HG03103 (cell line): ENCODE data around the gene C5orf22.
"Not testable (repeated sequence)": the region's sequence is repeated elsewhere in the genome, so short reads cannot be mapped to it uniquely, and the experiment has no call there.

Experiments
- ATAC-seq: cut with Tn5 transposase; IDR thresholded peaks from one replicate; pipeline ENCODE4 v1.9.1; 2021; ENCODE audit warnings: low read depth; ENCODE audit not compliant: unreplicated experiment

The C5orf22 gene

DNA sequence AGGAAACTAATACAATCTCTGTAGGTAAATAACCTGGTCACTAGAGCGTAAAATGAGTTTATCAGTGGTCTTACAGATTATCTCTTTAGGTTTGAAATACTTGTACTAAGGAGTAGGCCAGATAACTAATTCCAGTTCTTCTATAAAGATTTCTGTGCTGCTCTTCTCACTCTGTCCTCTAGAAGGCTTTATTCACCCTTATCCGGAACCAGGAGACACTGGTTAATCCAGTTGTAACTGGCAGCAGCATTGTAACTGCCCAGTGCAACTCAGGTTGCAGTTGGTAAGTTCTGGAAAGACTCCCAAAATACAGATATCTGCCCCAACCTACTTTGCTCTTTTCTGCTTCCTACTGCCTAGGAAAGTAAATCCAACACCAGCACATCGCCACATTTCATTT, 19.8 kb downstream of the C5orf22 start:
- ATAC-seq = no peak

DNA sequence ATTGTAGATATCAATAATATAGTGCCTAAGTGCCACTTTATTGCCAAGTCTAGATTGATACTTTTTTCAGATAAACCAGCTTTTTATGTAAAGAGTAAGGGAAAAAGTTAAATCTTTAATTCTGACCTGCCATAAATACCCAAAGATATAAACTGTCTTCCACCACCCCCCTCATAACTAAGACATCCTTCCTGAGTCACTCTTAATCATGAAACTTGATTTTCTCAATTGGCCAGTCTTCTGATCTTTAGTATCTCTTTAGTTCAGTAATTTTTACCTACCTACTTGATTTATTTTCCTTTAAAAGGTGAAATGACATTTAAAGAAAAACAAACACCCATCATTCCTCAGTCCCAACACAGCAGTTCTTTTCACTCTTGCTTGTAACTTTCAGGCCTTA, 21.8 kb downstream of the C5orf22 start:
- ATAC-seq = no peak

DNA sequence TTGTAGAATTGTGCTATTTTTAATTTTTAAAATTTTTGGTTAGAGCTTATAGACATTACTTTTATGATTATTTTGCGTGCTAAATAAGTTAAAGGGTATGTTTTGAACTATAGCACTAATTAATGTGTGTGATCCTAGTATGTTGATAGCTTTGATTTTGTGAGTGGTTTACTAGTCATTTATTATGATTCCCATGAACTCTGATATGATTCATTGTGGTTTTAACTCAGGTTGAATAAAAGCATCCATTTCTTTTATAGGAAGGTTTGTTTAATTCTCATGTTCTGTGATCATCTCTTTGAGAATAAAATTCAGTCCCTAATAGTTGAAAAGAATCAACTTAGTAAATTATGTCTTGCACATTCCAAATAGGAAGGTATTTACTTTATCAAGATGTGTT, 22.5 kb downstream of the C5orf22 start:
- no peak for ATAC-seq

DNA sequence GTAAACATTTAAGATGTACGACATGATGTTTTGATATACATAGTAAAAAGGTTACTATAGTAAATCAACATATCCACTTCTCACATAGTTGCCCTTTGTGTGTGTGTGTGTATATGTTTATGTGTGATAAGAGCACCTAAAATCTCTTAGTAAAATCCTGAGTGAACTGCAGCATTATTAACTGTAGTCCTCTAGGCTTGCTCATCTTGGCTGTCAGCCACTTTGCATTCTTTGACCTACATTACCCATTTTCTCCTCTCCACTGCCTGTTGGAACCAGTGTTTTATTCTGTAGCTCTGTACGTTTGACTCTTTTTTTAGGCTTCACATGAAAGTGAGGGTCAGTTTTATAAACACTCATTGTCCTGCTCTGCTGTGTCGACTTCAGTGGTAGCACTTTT, 24.4 kb downstream of the C5orf22 start:
- no peak for ATAC-seq

DNA sequence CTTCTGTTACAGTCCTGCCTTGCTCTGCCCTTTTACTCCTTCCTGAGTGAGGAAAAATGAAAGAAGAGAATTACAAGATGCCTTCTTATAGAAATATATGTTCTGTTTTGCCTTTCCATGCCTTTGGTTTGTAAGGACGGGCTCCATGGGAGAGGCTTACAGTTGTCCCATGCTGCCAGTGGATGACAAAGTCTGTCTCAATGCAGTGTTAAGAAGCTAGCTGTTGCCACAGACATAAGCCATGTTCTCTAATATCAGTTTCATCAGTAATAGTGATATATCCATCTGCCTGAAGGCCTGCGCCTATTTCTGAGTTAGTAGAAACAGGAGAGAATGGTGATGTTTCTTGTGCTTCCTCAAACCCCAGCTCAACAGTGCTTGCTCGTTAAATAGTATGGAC, 27.8 kb downstream of the C5orf22 start:
- ATAC-seq = no peak

DNA sequence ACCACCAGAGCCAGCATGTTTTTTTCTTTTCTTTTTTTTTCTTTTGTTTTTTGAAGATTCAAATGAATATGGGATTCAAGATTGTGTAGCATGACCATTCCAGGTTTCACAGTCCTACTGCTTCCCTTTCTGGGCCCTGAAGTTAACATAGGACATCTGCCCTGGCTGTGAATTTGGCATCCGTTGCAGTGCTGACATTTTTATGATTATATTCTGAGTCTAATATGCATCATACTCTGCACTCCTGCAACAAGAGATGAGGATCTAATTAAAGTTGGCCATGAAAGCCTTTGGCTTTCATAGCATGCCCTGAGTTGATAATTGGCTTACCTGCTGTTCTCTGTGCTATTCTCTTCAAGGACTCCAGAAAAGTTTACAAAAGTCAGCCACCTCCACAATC, 29.8 kb downstream of the C5orf22 start:
- no peak for ATAC-seq

DNA sequence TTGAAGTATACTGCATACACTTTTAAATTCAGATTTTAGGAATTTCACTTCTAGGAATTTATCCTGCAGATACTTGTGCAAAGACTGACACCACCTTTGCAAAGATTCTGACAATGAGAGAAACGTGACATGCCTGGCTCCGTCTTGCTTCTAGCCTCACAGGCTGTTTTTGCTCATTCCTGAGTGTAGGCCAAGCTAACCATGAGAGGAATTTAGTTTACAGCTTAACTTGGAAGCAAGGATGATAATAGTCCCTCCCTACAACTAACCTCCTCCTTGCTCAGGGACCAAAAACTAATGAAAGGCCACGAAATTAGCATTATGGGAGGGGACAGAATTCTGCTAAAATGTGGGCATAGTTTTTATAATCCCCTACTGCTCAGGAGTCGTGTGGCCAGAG, 31.1 kb downstream of the C5orf22 start:
- ATAC-seq = no peak

DNA sequence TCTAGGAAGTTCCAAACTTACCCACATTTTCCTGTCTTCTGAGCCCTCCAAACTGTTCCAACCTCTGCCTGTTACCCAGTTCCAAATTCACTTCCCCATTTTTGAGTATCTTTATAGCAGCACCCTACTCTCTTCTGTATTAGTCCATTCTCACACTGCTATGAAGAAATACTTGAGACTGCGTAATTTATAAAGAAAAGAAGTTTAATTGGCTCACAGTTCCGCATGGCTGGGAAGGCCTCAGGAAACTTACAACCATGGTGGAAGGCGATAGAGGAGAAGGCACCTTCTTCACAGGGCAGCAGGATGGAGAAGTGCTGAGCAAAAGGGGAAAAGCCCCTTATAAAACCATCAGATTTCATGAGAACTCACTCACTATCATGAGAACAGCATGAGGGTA, 34.3 kb downstream of the C5orf22 start:
- ATAC-seq = not testable (repeated sequence)

DNA sequence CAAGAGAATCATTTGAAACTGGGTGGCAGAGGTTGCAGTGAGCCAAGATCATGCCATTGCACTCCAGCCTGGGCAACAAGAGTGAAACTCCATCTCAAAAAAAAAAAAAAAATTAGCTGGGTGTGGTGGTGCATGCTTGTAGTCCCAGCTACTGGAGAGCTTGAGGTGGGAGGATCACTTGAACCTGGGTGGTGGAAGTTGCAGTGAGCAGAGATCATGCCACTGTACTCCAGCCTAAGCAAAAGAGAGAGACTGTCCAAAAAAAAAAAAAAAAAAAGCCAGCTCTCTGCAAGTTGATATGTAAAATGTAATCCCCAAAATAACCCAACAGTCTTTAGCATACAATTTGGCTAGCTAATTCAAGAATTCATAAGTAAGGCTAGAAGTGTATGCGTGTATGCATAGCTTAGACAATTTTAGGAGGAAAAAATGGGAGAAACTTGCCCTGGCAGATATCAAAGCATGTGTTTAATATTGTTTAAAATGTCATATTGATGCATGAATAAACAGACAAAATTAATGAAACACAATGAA, 36.3 kb downstream of the C5orf22 start:
- no peak for ATAC-seq

DNA sequence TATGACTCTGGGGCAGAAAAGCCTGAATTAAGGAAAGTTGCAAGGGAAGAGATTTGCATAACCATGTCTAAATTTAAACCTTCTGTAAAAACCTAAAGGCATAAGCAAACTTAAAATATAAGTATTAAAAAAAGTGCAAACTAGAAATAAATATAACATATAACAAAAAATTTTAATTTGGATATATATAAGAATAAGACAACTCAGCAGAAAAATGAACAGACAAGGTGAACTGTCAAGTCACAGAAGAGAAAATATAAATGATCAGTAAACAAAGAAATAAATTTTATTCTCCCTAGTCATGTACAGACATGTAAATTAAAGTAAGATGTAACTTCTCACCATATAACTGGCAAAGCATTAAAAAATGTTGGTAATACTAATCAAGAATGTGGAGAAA, 37.0 kb downstream of the C5orf22 start:
- ATAC-seq = no peak

DNA sequence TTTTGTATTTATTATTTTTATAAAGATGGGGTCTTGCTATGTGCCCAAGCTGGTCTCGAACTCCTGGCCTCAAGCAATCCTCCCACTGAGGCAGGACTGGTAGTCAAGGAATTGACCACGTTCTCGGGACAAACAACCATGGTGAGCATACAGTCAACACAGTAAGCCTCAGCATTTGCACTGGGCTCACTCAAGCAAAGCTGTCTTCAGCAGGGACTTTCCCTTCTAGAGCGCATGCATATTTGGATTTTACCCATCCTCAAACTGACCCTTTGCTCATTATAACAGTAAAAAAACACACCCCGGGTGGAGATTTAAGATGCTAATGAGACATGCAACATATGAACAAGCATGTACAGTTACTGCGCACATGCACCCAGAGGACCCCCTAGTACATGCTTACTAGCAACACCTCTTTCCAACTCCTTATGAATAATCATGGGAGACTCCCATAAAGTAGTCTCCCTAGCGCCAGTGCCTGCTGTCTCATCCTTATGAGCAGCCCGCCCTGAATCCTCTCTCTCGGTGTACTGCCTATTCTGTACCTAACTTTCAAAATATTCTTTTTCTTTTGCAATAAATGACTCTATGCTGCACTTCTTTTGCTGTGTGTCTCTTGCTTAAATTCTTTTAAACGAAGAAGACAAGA, 41.5 kb downstream of the C5orf22 start:
- peak; percentile 82 for ATAC-seq

DNA sequence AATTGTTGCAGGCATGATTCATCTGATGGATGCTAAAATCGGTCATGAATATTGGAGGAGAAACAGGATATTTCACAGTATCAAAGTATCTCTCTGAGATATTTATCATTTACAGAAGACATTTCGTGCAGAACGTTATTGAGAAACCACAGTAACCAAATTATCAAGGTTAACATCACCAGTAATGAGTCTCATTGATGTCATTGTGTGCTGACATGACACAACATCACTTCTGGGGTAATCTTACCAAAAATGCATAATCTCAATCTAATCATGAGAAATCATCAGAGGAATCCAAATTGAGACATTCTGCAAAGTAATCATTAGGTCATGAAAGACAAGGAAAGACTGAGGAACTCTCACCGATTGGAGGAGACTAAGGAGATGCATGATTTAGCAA, 42.7 kb downstream of the C5orf22 start:
- ATAC-seq = no peak

DNA sequence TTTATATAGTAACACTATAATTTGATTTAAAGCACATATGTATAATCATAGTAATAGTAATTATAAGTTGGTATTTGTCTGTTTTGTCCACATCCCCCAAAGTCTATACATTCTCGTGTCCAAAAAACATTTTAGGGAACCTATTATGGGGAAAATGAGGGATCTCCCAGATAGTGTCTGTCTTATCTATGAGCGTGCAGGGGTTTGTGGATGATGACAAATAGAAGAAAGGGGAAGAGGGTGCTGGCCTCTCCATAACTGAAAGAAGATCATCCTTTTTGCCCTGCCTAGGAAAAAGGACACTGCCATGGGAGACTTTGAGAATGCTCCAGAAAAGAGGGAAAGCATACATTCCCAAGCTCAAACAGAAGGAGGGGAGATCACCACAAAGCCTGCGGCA, 45.3 kb downstream of the C5orf22 start:
- ATAC-seq = no peak

DNA sequence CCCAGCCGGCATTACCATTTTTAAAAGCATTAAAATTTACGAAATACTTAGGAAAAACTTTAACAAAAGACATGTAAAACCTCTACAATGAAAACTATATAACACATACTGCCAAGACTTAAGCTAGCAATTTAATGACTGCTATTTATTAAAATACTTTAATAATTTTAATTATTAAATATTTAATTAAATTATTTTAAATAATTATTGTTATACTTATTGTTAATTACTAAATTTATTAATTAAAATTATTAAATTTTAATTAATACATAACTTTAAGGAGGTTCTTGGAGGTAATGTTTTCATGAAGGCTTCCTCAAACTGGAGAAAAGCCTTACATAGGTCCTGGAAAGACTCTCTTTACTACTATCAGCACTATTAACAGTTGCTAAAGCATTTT, 47.5 kb downstream of the C5orf22 start:
- ATAC-seq = no peak

DNA sequence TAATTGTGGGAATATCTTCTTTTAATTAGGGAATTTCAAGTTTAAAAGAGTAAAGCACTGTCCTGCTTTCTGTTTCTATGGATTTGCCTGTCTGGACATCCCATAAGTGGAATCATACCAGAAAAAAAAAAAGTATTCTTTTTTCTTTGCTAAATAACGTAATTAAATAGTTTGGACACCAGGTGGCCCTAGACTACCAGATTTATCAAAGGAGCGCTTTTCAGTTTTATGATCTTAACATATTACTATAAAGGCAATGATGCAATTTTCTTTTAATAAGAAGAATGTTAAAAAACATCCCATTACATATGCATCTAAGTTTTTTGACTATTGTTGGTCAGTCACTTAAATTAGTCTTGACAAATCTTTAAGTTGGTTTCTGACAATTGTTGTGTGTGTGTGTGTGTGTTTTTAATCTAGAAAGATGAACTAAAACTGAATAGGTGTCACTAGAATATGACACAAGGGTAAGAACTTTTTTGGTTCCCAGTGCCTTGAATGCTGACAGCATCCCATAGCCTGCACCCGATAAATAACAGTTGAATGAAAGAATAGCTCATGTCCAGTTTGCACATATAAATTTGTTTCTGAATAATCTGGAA, 49.5 kb downstream of the C5orf22 start:
- ATAC-seq = no peak

DNA sequence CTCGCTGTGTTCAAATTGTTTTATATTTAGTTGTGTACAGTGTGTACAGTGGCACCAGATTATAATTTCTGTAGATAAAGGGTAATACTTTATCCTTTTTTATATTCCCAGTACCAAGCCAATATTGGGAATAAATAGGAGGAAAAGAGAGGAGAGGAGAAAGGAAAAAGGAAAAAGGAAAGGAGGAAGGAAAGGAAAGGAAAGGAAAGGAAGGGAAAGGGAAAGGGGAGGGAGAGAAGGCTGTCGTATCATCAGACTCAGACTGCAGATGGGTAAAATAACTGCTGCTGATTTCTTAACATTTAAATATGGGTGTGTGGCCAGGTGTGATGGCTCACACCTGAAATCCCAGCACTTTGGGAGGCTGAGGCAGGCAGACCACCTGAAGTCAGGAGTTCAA, 51.0 kb downstream of the C5orf22 start:
- ATAC-seq = no peak

DNA sequence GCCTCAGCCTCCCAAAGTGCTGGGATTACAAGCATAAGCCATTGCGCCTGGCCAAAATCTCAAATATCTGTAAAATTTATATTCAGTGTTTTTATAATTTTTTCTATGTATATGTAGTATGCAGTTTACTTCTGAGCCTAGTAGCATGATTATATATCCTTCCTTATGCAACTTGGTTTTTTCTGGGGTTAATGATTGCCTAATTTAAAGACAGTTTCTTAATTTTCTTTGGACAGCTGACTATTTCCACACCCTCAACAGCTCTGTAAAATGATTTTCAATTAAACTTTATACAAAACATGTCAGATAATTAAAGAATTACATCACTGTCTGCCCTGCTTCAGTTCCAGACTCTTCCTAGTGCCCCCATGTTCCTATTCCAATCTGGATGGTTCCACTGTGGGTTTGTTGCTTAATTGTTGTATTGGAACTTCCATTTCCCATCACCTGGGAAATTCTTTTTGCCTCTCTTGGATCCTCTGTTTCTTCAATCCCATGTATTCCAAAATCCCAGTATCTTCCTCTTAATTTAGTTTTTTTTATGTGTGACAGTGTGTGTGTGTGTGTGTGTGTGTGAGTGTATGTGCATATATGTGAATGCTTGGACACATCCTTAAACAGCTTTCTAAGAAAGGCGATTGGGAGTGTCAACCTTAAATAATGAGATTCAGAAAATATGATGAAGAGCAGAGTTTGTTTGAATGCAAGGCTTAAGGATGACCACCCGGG, 53.2 kb downstream of the C5orf22 start:
- ATAC-seq = no peak

DNA sequence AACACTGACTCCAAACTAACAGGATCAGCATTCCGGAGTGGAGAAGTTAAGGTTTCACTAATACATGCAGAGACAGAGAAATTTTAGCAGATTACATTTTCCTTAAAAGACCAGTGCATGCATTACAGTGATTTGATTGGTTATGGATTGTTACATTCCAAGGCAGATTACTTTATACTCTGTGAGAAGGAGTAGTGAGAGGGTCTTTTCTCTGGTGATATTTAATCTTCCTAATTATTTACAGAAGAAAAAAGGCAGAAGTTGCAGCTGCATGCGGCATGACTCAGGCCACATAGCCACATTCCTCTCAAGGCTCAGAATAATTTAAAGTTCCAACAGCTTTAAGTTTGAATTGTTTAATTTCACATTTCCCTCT, 53.8 kb downstream of the C5orf22 start:
- ATAC-seq = no peak

DNA sequence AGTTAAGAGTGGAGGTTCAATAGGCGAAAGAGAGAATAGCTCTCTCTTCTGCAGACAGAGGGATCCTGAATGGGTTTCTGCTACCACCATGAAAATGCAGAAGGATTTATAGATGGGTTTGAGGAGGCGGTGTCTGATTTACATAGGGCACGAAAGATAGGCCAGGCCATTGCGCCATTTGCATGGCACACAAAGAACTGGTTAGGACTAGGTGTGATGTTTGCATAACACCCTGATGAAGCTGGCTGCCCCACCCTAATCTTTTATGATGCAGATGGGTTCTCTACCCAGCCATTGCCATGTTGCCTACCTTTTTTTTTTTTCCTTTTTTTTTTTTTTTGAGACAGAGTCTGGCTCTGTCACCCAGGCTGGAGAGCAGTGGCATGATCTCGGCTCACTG, 55.4 kb downstream of the C5orf22 start:
- no peak for ATAC-seq

DNA sequence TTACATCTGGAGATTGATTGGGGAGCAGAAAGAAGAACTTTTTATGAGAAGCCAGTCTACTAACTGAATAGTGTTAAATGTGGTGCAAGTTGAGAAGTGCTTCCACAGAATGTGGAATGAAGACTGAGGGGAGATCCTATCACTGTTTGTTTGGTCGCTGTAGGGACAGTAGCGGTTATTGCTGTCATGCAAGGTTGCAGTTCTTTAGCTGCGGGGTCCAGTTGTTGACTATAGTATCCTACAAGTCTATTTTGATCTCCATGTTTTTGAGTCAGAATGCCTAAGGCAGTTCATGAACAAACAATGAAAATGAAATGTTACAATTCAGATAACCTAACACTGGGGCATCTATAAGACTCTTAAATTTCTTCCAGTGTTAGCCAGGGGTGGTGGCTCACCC, 61.6 kb downstream of the C5orf22 start:
- no peak for ATAC-seq

DNA sequence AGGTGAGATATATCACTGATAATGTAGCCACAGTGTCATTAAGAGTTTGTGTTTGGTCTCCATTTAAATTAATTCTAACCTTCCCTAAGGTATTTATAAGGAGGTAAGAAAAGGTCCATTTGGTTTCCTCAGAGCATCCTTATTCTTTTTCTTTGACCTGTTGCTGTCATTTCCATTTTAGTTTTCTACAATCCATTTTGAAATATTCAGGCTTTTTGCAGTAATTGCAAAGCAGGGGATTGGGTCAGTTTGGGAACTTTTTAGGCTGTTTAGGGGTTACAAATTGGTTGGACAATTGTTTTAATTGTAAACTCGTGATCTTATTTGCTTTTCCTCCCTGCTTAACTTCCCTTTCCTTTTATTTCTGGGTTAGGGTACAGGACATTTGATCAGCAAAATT, 64.3 kb downstream of the C5orf22 start:
- no peak for ATAC-seq
